ENCODE data around the gene ASAH2. TPM values are rescaled to one million over a fixed set of nuclear protein-coding genes. Genes with fewer than 3 reads are reported as not detected.
A peak's percentile ranks its signal among the peaks of the same experiment; 100 is the strongest.

Gene ASAH2
- total RNA-seq, 4 donors from 2014 or later, result 2.4 to 6.1 (median 4.6) TPM

GRCh38 chr10:50291261-50291850, 40.0 kb upstream of the ASAH2 start:
- H3K27me3 ChIP-seq, result no peaks in the 10 kb centered on the region
- DNase-seq (ENCODE audit: low spot score in 2 of 2), result no peak
- peaks cover 7% of the 10 kb centered on the region for H3K4me1 ChIP-seq
- no peak overlapping the region for H3K27ac ChIP-seq
- 74% methylated on average over 1 of the region's 1 CpG for WGBS
- TF ChIP-seq POLR2AphosphoS5 (IDR thresholded peaks at IDR 0.05) (no peak), EP300 (IDR thresholded peaks at IDR 0.05) (no peak), POLR2A (IDR thresholded peaks at IDR 0.05) (no peak), CTCF (IDR thresholded peaks at IDR 0.05) (no peak)
- H3K36me3 ChIP-seq, result no peaks in the 10 kb centered on the region
- no peak overlapping the region for H3K4me3 ChIP-seq
- no peaks in the 10 kb centered on the region for H3K9me3 ChIP-seq

- no peaks in the 10 kb centered on the region for H3K27me3 ChIP-seq
- no peak overlapping the region for H3K4me3 ChIP-seq
- no peaks in the 10 kb centered on the region for H3K9me3 ChIP-seq
- 86% methylated on average over 6 of the region's 6 CpGs for WGBS
- no peak overlapping the region for H3K27ac ChIP-seq
- peaks cover 11% of the 10 kb centered on the region for H3K4me1 ChIP-seq
- DNase-seq (ENCODE audit: low spot score in 2 of 2), result no peak
- no peaks in the 10 kb centered on the region for H3K36me3 ChIP-seq
- TF ChIP-seq CTCF (IDR thresholded peaks at IDR 0.05) (no peak), POLR2A (IDR thresholded peaks at IDR 0.05) (no peak), EP300 (IDR thresholded peaks at IDR 0.05) (no peak), POLR2AphosphoS5 (IDR thresholded peaks at IDR 0.05) (no peak)
Measured at GRCh38 chr10:50289196-50289595, 37.9 kb upstream of the ASAH2 start.

- H3K36me3 ChIP-seq, result no peaks in the 10 kb centered on the region
- 76% methylated on average over 9 of the region's 9 CpGs for WGBS
- TF ChIP-seq EP300 (IDR thresholded peaks at IDR 0.05), result no peak
- TF ChIP-seq CTCF (IDR thresholded peaks at IDR 0.05), result peak in 1 of 2 donors; percentile 1
- no peak overlapping the region for H3K27ac ChIP-seq
- no peak for DNase-seq (ENCODE audit: low spot score in 2 of 2)
- no peaks in the 10 kb centered on the region for H3K27me3 ChIP-seq
- H3K4me3 ChIP-seq, result no peak overlapping the region
- peaks cover 11% of the 10 kb centered on the region for H3K4me1 ChIP-seq
- no peaks in the 10 kb centered on the region for H3K9me3 ChIP-seq
Measured at GRCh38 chr10:50286996-50287803, 35.9 kb upstream of the ASAH2 start.

GRCh38 chr10:50286517-50286916, 35.2 kb upstream of the ASAH2 start:
- no peak for DNase-seq (ENCODE audit: low spot score in 2 of 2)
- peaks cover 11% of the 10 kb centered on the region for H3K4me1 ChIP-seq
- 15% methylated on average over 2 of the region's 2 CpGs for WGBS

More at GRCh38 chr10:50286517-50286916, 35.2 kb upstream of the ASAH2 start:
- TF ChIP-seq POLR2AphosphoS5 (IDR thresholded peaks at IDR 0.05) (no peak), POLR2A (IDR thresholded peaks at IDR 0.05) (no peak), CTCF (IDR thresholded peaks at IDR 0.05) (no peak), EP300 (IDR thresholded peaks at IDR 0.05) (no peak)
- H3K27me3 ChIP-seq, result no peaks in the 10 kb centered on the region
- no peaks in the 10 kb centered on the region for H3K9me3 ChIP-seq
- H3K36me3 ChIP-seq, result no peaks in the 10 kb centered on the region
- H3K4me3 ChIP-seq, result no peak overlapping the region
- no peak overlapping the region for H3K27ac ChIP-seq

Measured in suprapubic skin (tissue), 4 donors.